H1 (cell line): Measurements from ENCODE around the gene CGB7. TPM values are rescaled to one million over a fixed set of nuclear protein-coding genes. Genes with fewer than 3 reads are reported as not detected.

ENCODE experiments used
- ASH2L ChIP-seq: fragments of 200-600, 300-600 bp; sonication (generic); IDR thresholded peaks from one replicate; pipeline ENCODE4 v1.7.1; 2017; ENCODE audit warnings: low read length
- CHD7 ChIP-seq: fragments of 300-600 bp; sonication (generic); IDR thresholded peaks from 2 replicates; pipeline ENCODE4 v1.7.1; 2012; ENCODE audit warnings: low read length, moderate library complexity, mild to moderate bottlenecking, inconsistent platforms; ENCODE audit not compliant: insufficient replicate concordance
- CREB1 ChIP-seq: IDR thresholded peaks from 2 replicates; pipeline ENCODE4 v1.6.1; 2012; ENCODE audit warnings: inconsistent platforms
- EP300 ChIP-seq, 2 experiments: IDR thresholded peaks; 1 replicate in 1 of 2; 2 replicates in 1 of 2; pipeline ENCODE4 v1.6.1; 2011 to 2012; ENCODE audit warnings: low read depth in 2 of 2, low read length in 2 of 2, mild to moderate bottlenecking in 2 of 2, borderline replicate concordance in 1 of 2, inconsistent platforms in 1 of 2, moderate library complexity in 1 of 2
- FOSL1 ChIP-seq: IDR thresholded peaks from 2 replicates; pipeline ENCODE4 v1.6.1; 2011; ENCODE audit warnings: mild to moderate bottlenecking, low read depth, low read length, moderate library complexity; ENCODE audit not compliant: insufficient read depth
- SAP30 ChIP-seq: fragments of 300-600 bp; sonication (generic); IDR thresholded peaks from 2 replicates; pipeline ENCODE4 v1.7.1; 2012; ENCODE audit warnings: low read length, moderate library complexity, mild to moderate bottlenecking, inconsistent platforms; ENCODE audit not compliant: insufficient read depth, insufficient replicate concordance
- polyA plus RNA-seq, 7 experiments: library from polyadenylated mRNA; depleted of rRNA in 3 of 7; stranded (reverse) in 5 of 7; unstranded in 2 of 7; fragments of >200 nt in 5 of 7; fragments of 200-250 nt in 2 of 7; gene quantifications; 1 replicate in 5 of 7; 2 replicates in 1 of 7; 4 replicates in 1 of 7; pipeline versions ENCODE4 v1.2.1 to v1.2.3, GENCODE V29; 2011 to 2013; ENCODE audit warnings: missing spikeins in 2 of 7, mixed read lengths in 2 of 7
- total RNA-seq: library from RNA; stranded (reverse); fragmentation: NEBNext Ultra II Directional; extraction: Animal tissue kit (Norgen Biotek cat#: 25700); gene quantifications from 2 replicates; pipeline ENCODE4 v1.2.1, GENCODE V29; 2021

Gene CGB7
- total and polyA plus RNA-seq, 2 of the 8 experiments (the other 6 are each of a cell fraction or from before 2014, with no cell fraction given) = 1.2 to 2.2 TPM

- TF ChIP-seq CHD7 (no peak), ASH2L (no peak), FOSL1 (no peak), CREB1 (no peak), EP300 (IDR thresholded peaks at IDR 0.05; ENCODE audit: borderline replicate concordance in 1 of 2, low read depth in 2 of 2, low read length in 2 of 2) (no peak), SAP30 (no peak)
Measured at GRCh38 chr19:49092686-49093085, 35.1 kb upstream of the CGB7 start (continued).
